ENCODE measurements around the gene HIP1. TPM values are rescaled to one million over a fixed set of nuclear protein-coding genes. Genes with fewer than 3 reads are reported as not detected.

HIP1 gene
- total and polyA plus RNA-seq, 9 of the 15 experiments (the other 6 are each of a cell fraction or from before 2014, with no cell fraction given) = 2.4 to 13.7 (median 9.5) TPM

DNA sequence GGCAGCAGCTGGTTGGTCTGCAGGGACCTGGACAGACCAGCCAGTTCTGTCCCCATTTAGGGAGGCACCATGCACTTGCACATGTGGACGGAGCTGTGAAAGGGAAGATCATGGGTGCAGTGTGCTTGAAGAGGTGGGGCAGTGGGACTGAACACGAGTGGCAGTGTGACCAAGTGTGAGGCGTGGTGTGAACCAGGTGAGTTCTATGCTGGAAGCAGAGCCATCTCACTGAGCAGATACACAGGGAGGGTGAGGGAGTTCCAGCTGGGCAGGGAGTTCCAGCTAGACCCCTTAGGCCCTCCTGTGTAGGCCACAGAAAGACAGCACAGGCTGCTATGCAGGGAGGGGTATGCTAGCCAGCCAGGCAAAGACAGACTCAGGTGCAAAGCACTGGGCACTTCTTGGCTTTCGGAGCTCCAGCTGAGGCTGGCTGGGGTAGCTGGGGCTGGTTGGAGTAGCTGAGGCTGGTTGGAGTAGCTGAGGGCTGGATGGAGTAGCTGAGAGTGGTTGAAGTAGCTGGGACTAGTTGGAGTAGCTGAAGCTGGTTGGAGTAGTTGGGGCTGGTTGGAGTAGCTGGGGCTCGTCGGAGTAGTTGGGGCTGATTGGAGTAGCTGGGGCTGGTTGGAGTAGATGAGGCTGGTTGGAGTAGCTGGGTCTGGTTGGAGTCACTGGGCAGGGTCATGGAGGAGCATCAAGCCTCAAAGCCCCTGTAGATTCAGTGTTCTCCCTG is 90.9 kb downstream of the HIP1 start:
- intact Hi-C loops (cut with micrococcal nuclease) = no loop called here
- CTCF ChIA-PET (ENCODE audit: low intra/inter-chr PET ratio) = no interaction called here
- TF ChIP-seq, protein P1, sequence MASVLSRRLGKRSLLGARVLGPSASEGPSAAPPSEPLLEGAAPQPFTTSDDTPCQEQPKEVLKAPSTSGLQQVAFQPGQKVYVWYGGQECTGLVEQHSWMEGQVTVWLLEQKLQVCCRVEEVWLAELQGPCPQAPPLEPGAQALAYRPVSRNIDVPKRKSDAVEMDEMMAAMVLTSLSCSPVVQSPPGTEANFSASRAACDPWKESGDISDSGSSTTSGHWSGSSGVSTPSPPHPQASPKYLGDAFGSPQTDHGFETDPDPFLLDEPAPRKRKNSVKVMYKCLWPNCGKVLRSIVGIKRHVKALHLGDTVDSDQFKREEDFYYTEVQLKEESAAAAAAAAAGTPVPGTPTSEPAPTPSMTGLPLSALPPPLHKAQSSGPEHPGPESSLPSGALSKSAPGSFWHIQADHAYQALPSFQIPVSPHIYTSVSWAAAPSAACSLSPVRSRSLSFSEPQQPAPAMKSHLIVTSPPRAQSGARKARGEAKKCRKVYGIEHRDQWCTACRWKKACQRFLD (CRISPR knock-in tag; IDR thresholded peaks at IDR 0.05) = no peak
- TF ChIP-seq, protein P2, sequence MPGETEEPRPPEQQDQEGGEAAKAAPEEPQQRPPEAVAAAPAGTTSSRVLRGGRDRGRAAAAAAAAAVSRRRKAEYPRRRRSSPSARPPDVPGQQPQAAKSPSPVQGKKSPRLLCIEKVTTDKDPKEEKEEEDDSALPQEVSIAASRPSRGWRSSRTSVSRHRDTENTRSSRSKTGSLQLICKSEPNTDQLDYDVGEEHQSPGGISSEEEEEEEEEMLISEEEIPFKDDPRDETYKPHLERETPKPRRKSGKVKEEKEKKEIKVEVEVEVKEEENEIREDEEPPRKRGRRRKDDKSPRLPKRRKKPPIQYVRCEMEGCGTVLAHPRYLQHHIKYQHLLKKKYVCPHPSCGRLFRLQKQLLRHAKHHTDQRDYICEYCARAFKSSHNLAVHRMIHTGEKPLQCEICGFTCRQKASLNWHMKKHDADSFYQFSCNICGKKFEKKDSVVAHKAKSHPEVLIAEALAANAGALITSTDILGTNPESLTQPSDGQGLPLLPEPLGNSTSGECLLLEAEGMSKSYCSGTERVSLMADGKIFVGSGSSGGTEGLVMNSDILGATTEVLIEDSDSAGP (CRISPR knock-in tag; IDR thresholded peaks at IDR 0.05) = no peak
- TF ChIP-seq ZNF764 (CRISPR knock-in tag; IDR thresholded peaks at IDR 0.05; ENCODE audit: low read depth) (0 out of 2 replicates have a peak, but pooled peaks have one; percentile 14), TOE1 (IDR thresholded peaks at IDR 0.05; ENCODE audit: borderline replicate concordance) (peak; percentile 41; the same call in 1 of the 2 replicates), TOE1 (CRISPR knock-in tag; IDR thresholded peaks at IDR 0.05; ENCODE audit: borderline replicate concordance, low read depth) (no peak), MTA1 (IDR thresholded peaks at IDR 0.05; ENCODE audit: borderline replicate concordance) (peak; percentile 57; the same call in 1 of the 2 replicates), ZC3H4 (CRISPR knock-in tag; IDR thresholded peaks at IDR 0.05; ENCODE audit: borderline replicate concordance) (no peak), MED1 (CRISPR knock-in tag; IDR thresholded peaks at IDR 0.05; ENCODE audit: borderline replicate concordance) (0 out of 2 replicates have a peak, but pooled peaks have one; percentile 37), SNIP1 (IDR thresholded peaks at IDR 0.05; ENCODE audit: low read depth) (peak; percentile 56), MYC (IDR thresholded peaks at IDR 0.05; ENCODE audit: low read depth, low read length) (no peak), MYC (CRISPR knock-in tag; IDR thresholded peaks at IDR 0.05; ENCODE audit: borderline replicate concordance, low read depth) (no peak), KDM1A (IDR thresholded peaks at IDR 0.05) (peak in 1 of 2 experiments; percentile 19; a peak in 1 of 4 replicates), CAMTA2 (CRISPR knock-in tag; conservative IDR thresholded peaks at IDR 0.05) (no peak), CHD4 (IDR thresholded peaks at IDR 0.05; ENCODE audit: insufficient read depth, insufficient replicate concordance, low read depth, low read length, poor library complexity, severe bottlenecking) (no peak), MIER1 (IDR thresholded peaks at IDR 0.05; ENCODE audit: low read depth) (0 out of 2 replicates have a peak, but pooled peaks have one; percentile 53)
- TF ChIP-seq, protein P3, sequence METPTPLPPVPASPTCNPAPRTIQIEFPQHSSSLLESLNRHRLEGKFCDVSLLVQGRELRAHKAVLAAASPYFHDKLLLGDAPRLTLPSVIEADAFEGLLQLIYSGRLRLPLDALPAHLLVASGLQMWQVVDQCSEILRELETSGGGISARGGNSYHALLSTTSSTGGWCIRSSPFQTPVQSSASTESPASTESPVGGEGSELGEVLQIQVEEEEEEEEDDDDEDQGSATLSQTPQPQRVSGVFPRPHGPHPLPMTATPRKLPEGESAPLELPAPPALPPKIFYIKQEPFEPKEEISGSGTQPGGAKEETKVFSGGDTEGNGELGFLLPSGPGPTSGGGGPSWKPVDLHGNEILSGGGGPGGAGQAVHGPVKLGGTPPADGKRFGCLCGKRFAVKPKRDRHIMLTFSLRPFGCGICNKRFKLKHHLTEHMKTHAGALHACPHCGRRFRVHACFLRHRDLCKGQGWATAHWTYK (CRISPR knock-in tag; IDR thresholded peaks at IDR 0.05) = no peak

More for the DNA sequence above, 90.9 kb downstream of the HIP1 start:
- Histone ChIP-seq H4K20me1 (replicated peaks; ENCODE audit: control insufficient read depth, insufficient read depth, low read length) (no peaks in the 10 kb centered on the region), H3K4me2 (ENCODE audit: insufficient read depth, low read length) (no peak overlapping the region), H3K4me1 (replicated peaks in 1 of 2; ENCODE audit: control insufficient read depth in 2 of 2, insufficient read depth in 2 of 2, low read length in 2 of 2) (peaks cover 0 to 15% of the 10 kb centered on the region in 2 experiments; a peak in 3 of 5 replicates), H3K9ac (ENCODE audit: insufficient read depth in 1 of 2, low read depth in 2 of 2, low read length in 2 of 2) (no peak overlapping the region), H3K27ac (ENCODE audit: extremely low read depth, low read depth, low read length) (no peak overlapping the region), H3K9me1 (ENCODE audit: control insufficient read depth, insufficient read depth, low read length) (no peaks in the 10 kb centered on the region), H3K9me3 (replicated peaks; ENCODE audit: control insufficient read depth, insufficient read depth, low read depth, low read length) (peaks cover 6% of the 10 kb centered on the region), H3K27me3 (ENCODE audit: control insufficient read depth in 2 of 2, insufficient read depth in 2 of 2, low read length in 2 of 2) (no peaks in the 10 kb centered on the region), H2AFZ (ENCODE audit: low read depth, low read length) (no peak overlapping the region), H3K36me3 (ENCODE audit: control insufficient read depth, insufficient read depth, low read length) (no peaks in the 10 kb centered on the region; the same call in 2 of the 3 replicates), H3K79me2 (ENCODE audit: control insufficient read depth, insufficient read depth, low read length) (no peaks in the 10 kb centered on the region), H3K4me3 (no peak overlapping the region)
- DNase-seq (ENCODE audit: extremely low read depth in 1 of 4, low spot score in 3 of 4) (peak in 1 of 4 experiments; percentile 7), FAIRE-seq (no peak), ATAC-seq (no peak)
- POLR2A ChIA-PET = no interaction called here
- no TSS peak for BruUV-seq (replicated peaks)
- 76% methylated on average over 6 of the region's 6 CpGs for WGBS (ENCODE audit: insufficient coverage, low coverage, missing lambda C conversion rate)
- in situ Hi-C loops (cut with MboI) = loop anchor here (10.0 to 25.0 kb wide), 2 partner anchors 193 to 989 kb away; partner anchors contain the start of gene POMZP3
